ENCODE measurements around the gene ZNF622.

The ZNF622 gene

DNA sequence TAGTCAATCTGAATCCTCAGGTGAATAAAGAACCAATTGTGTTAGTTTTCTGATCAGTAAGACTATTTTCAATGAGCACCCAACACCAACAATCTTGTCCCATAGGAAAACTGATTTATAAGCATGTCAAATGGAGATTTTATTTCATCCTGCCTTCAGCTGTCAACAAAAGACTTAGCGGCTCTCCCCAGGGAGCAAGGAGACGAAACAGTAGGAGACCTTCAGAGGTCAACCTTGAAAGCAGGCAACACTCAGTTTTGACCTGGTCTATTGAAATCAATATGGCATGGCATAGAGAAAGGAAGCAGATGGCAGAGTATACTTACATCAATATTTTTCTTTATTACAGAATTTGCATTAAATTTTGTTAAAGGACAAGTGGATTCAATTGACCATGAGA is 34.1 kb downstream of the ZNF622 start:
- no peak overlapping the region for H3K4me3 ChIP-seq (ENCODE audit: low read depth, low read length)
- DNase-seq (ENCODE audit: low read depth), result no peak
- TF ChIP-seq, protein P1, sequence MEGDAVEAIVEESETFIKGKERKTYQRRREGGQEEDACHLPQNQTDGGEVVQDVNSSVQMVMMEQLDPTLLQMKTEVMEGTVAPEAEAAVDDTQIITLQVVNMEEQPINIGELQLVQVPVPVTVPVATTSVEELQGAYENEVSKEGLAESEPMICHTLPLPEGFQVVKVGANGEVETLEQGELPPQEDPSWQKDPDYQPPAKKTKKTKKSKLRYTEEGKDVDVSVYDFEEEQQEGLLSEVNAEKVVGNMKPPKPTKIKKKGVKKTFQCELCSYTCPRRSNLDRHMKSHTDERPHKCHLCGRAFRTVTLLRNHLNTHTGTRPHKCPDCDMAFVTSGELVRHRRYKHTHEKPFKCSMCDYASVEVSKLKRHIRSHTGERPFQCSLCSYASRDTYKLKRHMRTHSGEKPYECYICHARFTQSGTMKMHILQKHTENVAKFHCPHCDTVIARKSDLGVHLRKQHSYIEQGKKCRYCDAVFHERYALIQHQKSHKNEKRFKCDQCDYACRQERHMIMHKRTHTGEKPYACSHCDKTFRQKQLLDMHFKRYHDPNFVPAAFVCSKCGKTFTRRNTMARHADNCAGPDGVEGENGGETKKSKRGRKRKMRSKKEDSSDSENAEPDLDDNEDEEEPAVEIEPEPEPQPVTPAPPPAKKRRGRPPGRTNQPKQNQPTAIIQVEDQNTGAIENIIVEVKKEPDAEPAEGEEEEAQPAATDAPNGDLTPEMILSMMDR (conservative IDR thresholded peaks at IDR 0.05; ENCODE audit: low read depth, low read length), result no peak

GRCh38 chr5:16430349-16431089 is 35.1 kb downstream of the ZNF622 start:
- TF ChIP-seq, protein P1 (conservative IDR thresholded peaks at IDR 0.05; ENCODE audit: low read depth, low read length), result no peak
- no peak overlapping the region for H3K4me3 ChIP-seq (ENCODE audit: low read depth, low read length)
- no peak for DNase-seq (ENCODE audit: low read depth)

DNA sequence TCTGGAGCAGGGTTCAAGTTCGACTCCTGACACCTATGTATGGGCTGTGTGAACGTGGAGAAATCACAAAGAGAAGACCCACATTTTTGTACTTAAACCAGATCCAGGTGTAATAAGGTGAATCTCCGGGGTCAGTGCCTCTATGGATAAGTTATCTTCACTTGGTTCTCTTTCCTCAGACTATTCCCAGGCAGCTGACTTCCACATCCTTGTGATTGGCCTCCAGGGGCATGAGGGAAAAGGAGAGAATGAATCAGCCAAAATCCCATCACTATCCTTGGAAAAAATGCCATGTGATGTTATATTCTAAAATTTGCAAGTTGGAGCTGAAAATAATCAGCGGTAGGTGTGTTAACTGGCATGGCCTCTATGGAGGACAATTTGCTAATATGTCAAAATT is 37.2 kb downstream of the ZNF622 start:
- no peak overlapping the region for H3K4me3 ChIP-seq (ENCODE audit: low read depth, low read length)
- no peak for DNase-seq (ENCODE audit: low read depth)
- TF ChIP-seq, protein P1 (conservative IDR thresholded peaks at IDR 0.05; ENCODE audit: low read depth, low read length), result no peak

DNA sequence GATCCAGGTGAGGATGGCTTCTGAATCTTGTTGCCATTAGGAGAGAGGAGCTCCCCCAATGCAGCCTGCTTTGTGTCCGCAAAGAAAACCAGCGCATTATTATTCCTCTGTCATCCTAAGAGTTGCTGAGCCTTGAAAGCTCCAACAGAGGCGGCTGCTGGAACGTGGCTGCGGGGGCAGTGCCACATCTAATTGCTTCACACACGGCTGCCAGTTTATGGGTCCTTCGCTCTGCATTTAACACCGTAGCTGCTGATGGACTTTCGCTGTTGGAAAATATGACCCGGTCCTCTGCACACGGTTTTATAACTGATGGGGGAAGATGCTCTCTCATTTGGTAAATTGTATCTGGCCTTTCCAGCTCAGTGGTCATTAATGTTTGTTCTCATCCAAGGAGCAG is 38.0 kb downstream of the ZNF622 start:
- DNase-seq (ENCODE audit: low read depth), result no peak
- no peak overlapping the region for H3K4me3 ChIP-seq (ENCODE audit: low read depth, low read length)
- TF ChIP-seq, protein P1 (conservative IDR thresholded peaks at IDR 0.05; ENCODE audit: low read depth, low read length), result no peak

GRCh38 chr5:16418471-16418922 is 47.1 kb downstream of the ZNF622 start:
- H3K4me3 ChIP-seq (ENCODE audit: low read depth, low read length), result no peak overlapping the region
- DNase-seq (ENCODE audit: low read depth), result no peak
- TF ChIP-seq, protein P1 (conservative IDR thresholded peaks at IDR 0.05; ENCODE audit: low read depth, low read length), result no peak

- TF ChIP-seq, protein P1 (conservative IDR thresholded peaks at IDR 0.05; ENCODE audit: low read depth, low read length), result no peak
- no peak for DNase-seq (ENCODE audit: low read depth)
- no peak overlapping the region for H3K4me3 ChIP-seq (ENCODE audit: low read depth, low read length)
Measured at GRCh38 chr5:16417398-16418074, 48.1 kb downstream of the ZNF622 start.
